Stimulated activated CD4-positive, alpha-beta T cell treated with anti-CD3 and anti-CD28 coated beads, Interleukin-4, amount 100 ng/mL, for 4 hours (primary cell): ENCODE results near the gene PLPPR5.

Experiments used
- DNase-seq, 2 experiments: peaks; one replicate each; pipeline ENCODE4 v3.0.0-alpha.2; 2020

PLPPR5 gene

GRCh38 chr1:98967122-98967521 is 37.5 kb downstream of the PLPPR5 start:
- DNase-seq = no peak

- DNase-seq = no peak
These were observed 39.3 kb downstream of the PLPPR5 start for GRCh38 chr1:98965394-98965793.

GRCh38 chr1:98964198-98964597 is 40.5 kb downstream of the PLPPR5 start:
- DNase-seq = no peak

GRCh38 chr1:98963064-98963758 is 41.5 kb downstream of the PLPPR5 start:
- DNase-seq = no peak

- no peak for DNase-seq
These were observed 42.5 kb downstream of the PLPPR5 start for GRCh38 chr1:98962156-98962555.

GRCh38 chr1:98949621-98950020 is 55.0 kb downstream of the PLPPR5 start:
- DNase-seq = no peak

- no peak for DNase-seq
These were observed 55.5 kb downstream of the PLPPR5 start for GRCh38 chr1:98949166-98949565.

GRCh38 chr1:98947071-98947470 is 57.6 kb downstream of the PLPPR5 start:
- no peak for DNase-seq

- DNase-seq = no peak
These were observed 64.0 kb downstream of the PLPPR5 start for GRCh38 chr1:98940722-98941079.

GRCh38 chr1:98940069-98940721 is 64.5 kb downstream of the PLPPR5 start:
- DNase-seq = no peak

- DNase-seq = no peak
These were observed 65.2 kb downstream of the PLPPR5 start for GRCh38 chr1:98939471-98939870.

- no peak for DNase-seq
These were observed 67.3 kb downstream of the PLPPR5 start for GRCh38 chr1:98937347-98937746.

- DNase-seq = no peak
These were observed 72.5 kb downstream of the PLPPR5 start for GRCh38 chr1:98932184-98932583.

GRCh38 chr1:98931128-98931835 is 73.4 kb downstream of the PLPPR5 start:
- no peak for DNase-seq

GRCh38 chr1:98929437-98929836 is 75.2 kb downstream of the PLPPR5 start:
- no peak for DNase-seq

GRCh38 chr1:98926597-98926996 is 78.1 kb downstream of the PLPPR5 start:
- DNase-seq = no peak

GRCh38 chr1:98924977-98925376 is 79.7 kb downstream of the PLPPR5 start:
- no peak for DNase-seq

- DNase-seq = no peak
These were observed 81.0 kb downstream of the PLPPR5 start for GRCh38 chr1:98923667-98924066.

GRCh38 chr1:98921817-98922216 is 82.8 kb downstream of the PLPPR5 start:
- DNase-seq = no peak

- no peak for DNase-seq
These were observed 84.1 kb downstream of the PLPPR5 start for GRCh38 chr1:98920441-98921110.

GRCh38 chr1:98919652-98920051 is 85.0 kb downstream of the PLPPR5 start:
- DNase-seq = no peak

- no peak for DNase-seq
These were observed 85.5 kb downstream of the PLPPR5 start for GRCh38 chr1:98919211-98919610.

GRCh38 chr1:98914547-98914946 is 90.1 kb downstream of the PLPPR5 start:
- no peak for DNase-seq

GRCh38 chr1:98910827-98911226 is 93.8 kb downstream of the PLPPR5 start:
- DNase-seq = no peak
